AG08396 (cell line): ENCODE data around the gene TKT.

Experiments used
- DNase-seq: peaks from one replicate; pipeline ENCODE4 v3.0.0; 2012; ENCODE audit warnings: low spot score, mixed read lengths

The TKT gene

GRCh38 chr3:53178246-53178645, 77.6 kb downstream of the TKT start:
- no peak for DNase-seq

- DNase-seq = no peak
Observed at GRCh38 chr3:53175613-53176540, 79.9 kb downstream of the TKT start.
